ENCODE data around the gene OR1E1.
"Not testable (repeated sequence)": the region's sequence is repeated elsewhere in the genome, so short reads cannot be mapped to it uniquely, and the experiment has no call there.

The OR1E1 gene

GRCh38 chr17:3398310-3398709 lies at the start of gene OR1E1:
Gene OR1E1 (minus strand): TSS chr17:3398410. CDS start chr17:3398410, 0 bp downstream.
- FAIRE-seq (no peak), DNase-seq (ENCODE audit: low spot score) (no peak)

GRCh38 chr17:3447625-3448024 lies 49.4 kb upstream of the OR1E1 start:
- peak; percentile 6 for DNase-seq (ENCODE audit: low spot score)
- no peak for FAIRE-seq

- FAIRE-seq (no peak), DNase-seq (ENCODE audit: low spot score) (no peak)
These were observed 42.2 kb upstream of the OR1E1 start for GRCh38 chr17:3440451-3440850.

- DNase-seq (ENCODE audit: low spot score) (no peak), FAIRE-seq (no peak)
These were observed 40.2 kb upstream of the OR1E1 start for GRCh38 chr17:3438368-3438767.

GRCh38 chr17:3433741-3434140 lies 35.5 kb upstream of the OR1E1 start, which contains the start of gene OR1E2:
Gene OR1E2 (minus strand): TSS chr17:3433841. CDS start chr17:3433841, 0 bp downstream.
- FAIRE-seq: no peak
- DNase-seq (ENCODE audit: low spot score): no peak

GRCh38 chr17:3433215-3433614 lies 35.0 kb upstream of the OR1E1 start:
- DNase-seq (ENCODE audit: low spot score): not testable (repeated sequence)
- FAIRE-seq: peak; percentile 77

GRCh38 chr17:3418222-3418621 lies 20.0 kb upstream of the OR1E1 start:
- no peak for DNase-seq (ENCODE audit: low spot score)
- no peak for FAIRE-seq

GRCh38 chr17:3415610-3416009 lies 17.4 kb upstream of the OR1E1 start:
- DNase-seq (ENCODE audit: low spot score) (no peak), FAIRE-seq (no peak)

- not testable (repeated sequence) for FAIRE-seq; DNase-seq (ENCODE audit: low spot score)
These were observed 14.0 kb upstream of the OR1E1 start for GRCh38 chr17:3412216-3412615.

- FAIRE-seq (no peak), DNase-seq (ENCODE audit: low spot score) (no peak)
These were observed 12.9 kb upstream of the OR1E1 start, which contains the start of gene OR3A3 for GRCh38 chr17:3411070-3411469. Gene OR3A3 (plus strand): TSS chr17:3411370.

GRCh38 chr17:3403856-3404255 lies 5.6 kb upstream of the OR1E1 start:
- FAIRE-seq; DNase-seq (ENCODE audit: low spot score): not testable (repeated sequence)

GRCh38 chr17:3401786-3402185 lies 3.6 kb upstream of the OR1E1 start:
- DNase-seq (ENCODE audit: low spot score): no peak
- no peak for FAIRE-seq

- no peak for DNase-seq (ENCODE audit: low spot score)
These were observed 1.8 kb upstream of the OR1E1 start for GRCh38 chr17:3400055-3400454.

GRCh38 chr17:3397801-3398200 lies 409 bp downstream of the OR1E1 start:
- FAIRE-seq: not testable (repeated sequence)
- DNase-seq (ENCODE audit: low spot score): peak; percentile 5

More at GRCh38 chr17:3400055-3400454, 1.8 kb upstream of the OR1E1 start:
- no peak for FAIRE-seq

GRCh38 chr17:3389791-3390190 lies 8.4 kb downstream of the OR1E1 start:
- FAIRE-seq: no peak

GRCh38 chr17:3385869-3386816 lies 12.1 kb downstream of the OR1E1 start, which contains the start of gene OR3A2:
Gene OR3A2 (minus strand): TSS chr17:3386308.
- FAIRE-seq: peak; percentile 93
- DNase-seq (ENCODE audit: low spot score): peak; percentile 85

More at GRCh38 chr17:3389791-3390190, 8.4 kb downstream of the OR1E1 start:
- no peak for DNase-seq (ENCODE audit: low spot score)

- no peak for DNase-seq (ENCODE audit: low spot score)
- no peak for FAIRE-seq
These were observed 16.3 kb downstream of the OR1E1 start for GRCh38 chr17:3381957-3382356.

GRCh38 chr17:3378321-3378720 lies 19.9 kb downstream of the OR1E1 start:
- DNase-seq (ENCODE audit: low spot score) (no peak), FAIRE-seq (no peak)

GRCh38 chr17:3371167-3371566 lies 27.0 kb downstream of the OR1E1 start:
- DNase-seq (ENCODE audit: low spot score); FAIRE-seq: not testable (repeated sequence)
